Activated CD4-positive, alpha-beta T cell treated with anti-CD3 and anti-CD28 coated beads, Interleukin-2, amount 50 U/mL, for 48 hours (primary cell): ENCODE results near the gene TAAR9.

Source experiments
- DNase-seq, 2 experiments: peaks; one replicate each; pipeline ENCODE4 v3.0.0-alpha.2; 2020

TAAR9 gene

GRCh38 chr6:132537977-132538376 lies at the start of gene TAAR9:
TSS of gene TAAR9 (plus strand) at chr6:132538277. CDS start at chr6:132538290, 13 bp downstream.
- no peak for DNase-seq

- DNase-seq: no peak
Measured at GRCh38 chr6:132489376-132489775, 48.7 kb upstream of the TAAR9 start.

GRCh38 chr6:132490024-132490423 lies 48.1 kb upstream of the TAAR9 start:
- no peak for DNase-seq

- DNase-seq: no peak
Measured at GRCh38 chr6:132490478-132491204, 47.4 kb upstream of the TAAR9 start.

GRCh38 chr6:132491303-132491702 lies 46.8 kb upstream of the TAAR9 start:
- DNase-seq: peak in 1 of 2 experiments; percentile 17

GRCh38 chr6:132491881-132492280 lies 46.2 kb upstream of the TAAR9 start:
- no peak for DNase-seq

- DNase-seq: no peak
Measured at GRCh38 chr6:132494954-132495353, 43.1 kb upstream of the TAAR9 start.

- no peak for DNase-seq
Measured at GRCh38 chr6:132495604-132496079, 42.4 kb upstream of the TAAR9 start.

GRCh38 chr6:132496519-132497180 lies 41.4 kb upstream of the TAAR9 start:
- DNase-seq: no peak

- no peak for DNase-seq
Measured at GRCh38 chr6:132498638-132499037, 39.4 kb upstream of the TAAR9 start.

GRCh38 chr6:132499757-132500156 lies 38.3 kb upstream of the TAAR9 start:
- no peak for DNase-seq

- DNase-seq: no peak
Measured at GRCh38 chr6:132504757-132505156, 33.3 kb upstream of the TAAR9 start.

GRCh38 chr6:132505158-132505557 lies 32.9 kb upstream of the TAAR9 start:
- no peak for DNase-seq

GRCh38 chr6:132506461-132506860 lies 31.6 kb upstream of the TAAR9 start:
- DNase-seq: no peak

- no peak for DNase-seq
Measured at GRCh38 chr6:132506869-132507808, 30.9 kb upstream of the TAAR9 start.

- DNase-seq: no peak
Measured at GRCh38 chr6:132511210-132511830, 26.8 kb upstream of the TAAR9 start.

GRCh38 chr6:132511831-132512220 lies 26.3 kb upstream of the TAAR9 start:
- DNase-seq: no peak

- DNase-seq: no peak
Measured at GRCh38 chr6:132512342-132512637, 25.8 kb upstream of the TAAR9 start.

- peak; percentile 85 to 88 for DNase-seq
Measured at GRCh38 chr6:132512638-132513632, 25.1 kb upstream of the TAAR9 start, which contains the start of gene STX7. TSS of gene STX7 (minus strand) at chr6:132513116. CDS start at chr6:132503530, 9,586 bp downstream.

- DNase-seq: no peak
Measured at GRCh38 chr6:132513831-132514545, 24.1 kb upstream of the TAAR9 start.

GRCh38 chr6:132515386-132515785 lies 22.7 kb upstream of the TAAR9 start:
- no peak for DNase-seq
